ENCODE results near the gene SLC13A2.

SLC13A2 gene

DNA sequence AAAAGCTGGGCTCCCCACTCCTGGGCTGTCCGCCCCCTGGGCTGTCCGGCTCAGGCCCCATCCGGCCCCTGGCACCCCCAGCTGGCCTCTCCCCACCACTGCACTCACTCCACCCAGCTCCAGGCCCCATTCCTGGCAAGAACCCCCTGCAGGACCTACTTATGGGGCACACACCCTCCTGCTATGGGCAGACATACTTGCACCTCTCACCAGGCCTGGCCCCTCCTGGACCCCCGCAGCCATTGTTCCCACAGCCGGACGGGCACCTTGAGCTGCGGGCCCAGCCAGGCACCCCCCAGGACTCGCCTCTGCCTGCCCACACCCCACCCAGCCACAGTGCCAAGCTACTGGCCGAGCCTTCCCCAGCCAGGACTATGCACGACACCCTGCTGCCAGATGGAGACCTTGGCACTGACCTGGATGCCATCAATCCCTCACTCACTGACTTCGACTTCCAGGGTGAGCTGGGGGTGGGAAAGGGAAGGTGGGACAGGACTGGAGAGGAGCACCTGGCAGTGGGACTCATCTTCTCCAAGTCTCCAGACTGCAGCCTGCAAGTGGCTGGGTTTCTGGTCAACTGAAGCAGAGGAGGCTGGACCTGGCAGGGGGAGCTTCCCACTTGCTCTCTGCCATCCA is 61.4 kb downstream of the SLC13A2 start:
- ATAC-seq: no peak
- no peak for DNase-seq

DNA sequence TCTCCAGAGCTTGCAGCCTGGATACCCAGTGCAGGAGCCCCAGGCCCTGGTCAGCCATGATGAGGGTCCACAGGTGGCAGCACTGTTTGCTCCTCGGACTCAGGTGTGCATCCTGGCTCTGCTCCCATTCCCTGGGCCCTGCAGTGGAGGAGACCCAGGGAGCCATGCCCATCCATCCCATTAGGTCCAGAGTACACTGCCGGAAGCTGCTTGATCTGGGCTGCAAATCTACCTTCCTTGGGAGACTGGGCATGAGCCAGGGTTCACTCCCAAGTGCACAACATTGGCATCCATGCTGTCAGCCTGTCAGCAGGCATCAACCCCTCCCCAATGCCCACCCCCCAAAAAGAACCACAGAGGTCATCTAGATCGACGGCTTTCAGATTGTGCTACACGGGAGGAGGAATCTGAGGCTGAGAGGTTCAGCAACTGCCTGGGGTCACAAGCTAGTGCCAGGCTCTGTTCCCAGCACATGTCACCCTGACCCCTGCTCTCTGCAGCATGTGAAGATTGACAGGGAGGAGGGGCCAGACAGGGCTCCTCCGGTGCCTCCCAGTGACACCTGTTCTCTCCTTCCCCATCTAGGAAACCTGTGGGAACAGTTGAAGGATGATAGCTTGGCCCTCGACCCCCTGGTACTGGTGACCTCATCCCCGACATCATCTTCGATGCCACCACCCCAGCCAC is 63.2 kb downstream of the SLC13A2 start:
- DNase-seq: no peak
- no peak for ATAC-seq

DNA sequence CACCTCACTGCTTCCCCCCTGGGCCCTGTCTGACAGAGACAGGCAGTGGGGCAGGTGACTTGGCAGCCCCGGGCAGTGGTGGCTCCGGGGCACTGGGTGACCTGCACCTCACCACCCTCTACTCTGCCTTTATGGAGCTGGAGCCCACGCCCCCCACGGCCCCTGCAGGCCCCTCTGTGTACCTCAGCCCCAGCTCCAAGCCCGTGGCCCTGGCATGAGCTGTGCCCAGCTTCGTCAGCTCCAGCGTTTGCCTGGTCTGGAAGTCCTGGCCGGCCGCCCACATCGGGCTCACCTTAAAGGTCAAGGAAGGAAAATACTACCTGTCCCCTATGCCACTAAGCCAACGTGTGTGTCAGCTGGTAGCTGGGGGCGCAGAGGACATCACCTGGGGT is 63.8 kb downstream of the SLC13A2 start:
- no peak for ATAC-seq
- no peak for DNase-seq

DNA sequence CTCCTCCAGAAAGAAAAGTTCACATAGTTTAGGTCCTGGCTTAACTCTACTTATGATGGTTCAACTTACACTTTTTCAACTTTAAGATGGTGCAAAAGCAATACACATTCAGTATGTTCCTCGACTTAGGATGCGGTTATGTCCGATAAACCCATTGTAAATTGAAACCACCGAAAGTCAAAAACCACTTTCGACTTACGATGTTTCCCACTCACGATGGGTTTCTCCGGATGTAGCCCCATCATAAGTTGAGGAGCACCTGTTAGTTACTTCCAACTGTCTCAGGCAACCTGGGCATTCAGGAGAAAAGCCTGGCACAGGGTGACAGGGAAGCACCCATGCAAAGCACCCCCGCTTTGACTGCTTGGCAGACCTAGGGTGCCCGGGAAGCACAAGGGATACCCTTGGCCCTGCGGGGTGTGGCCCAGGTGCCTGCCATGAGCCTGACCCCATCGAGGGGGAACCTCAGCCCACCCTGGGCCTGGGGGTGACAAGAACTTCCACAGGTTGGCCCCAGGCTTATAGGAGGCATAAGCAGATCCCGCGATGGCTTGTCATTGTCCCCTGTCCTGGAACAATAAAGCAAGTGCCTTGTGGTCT is 65.0 kb downstream of the SLC13A2 start:
- no peak for ATAC-seq
- no peak for DNase-seq

DNA sequence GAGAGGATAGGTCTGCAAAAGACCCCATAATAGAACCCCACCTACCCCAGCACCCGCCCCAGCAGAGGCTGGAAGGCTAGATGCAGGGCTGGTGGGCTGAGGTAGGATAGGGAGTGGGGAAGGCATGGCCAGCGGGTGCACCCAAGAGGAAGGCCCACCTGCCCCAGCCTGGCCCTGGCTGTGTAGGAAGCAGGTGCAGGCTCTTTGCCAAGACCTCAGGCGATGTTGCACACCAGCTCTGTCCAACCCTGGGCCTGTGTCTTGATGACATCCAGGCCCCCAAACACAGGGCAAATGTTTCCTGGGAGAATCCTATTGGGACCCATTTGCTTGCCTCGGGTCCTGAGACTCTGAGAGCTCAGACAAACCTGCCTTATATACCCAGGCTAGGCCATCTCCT is 66.8 kb downstream of the SLC13A2 start:
- ATAC-seq (no peak), DNase-seq (no peak)

DNA sequence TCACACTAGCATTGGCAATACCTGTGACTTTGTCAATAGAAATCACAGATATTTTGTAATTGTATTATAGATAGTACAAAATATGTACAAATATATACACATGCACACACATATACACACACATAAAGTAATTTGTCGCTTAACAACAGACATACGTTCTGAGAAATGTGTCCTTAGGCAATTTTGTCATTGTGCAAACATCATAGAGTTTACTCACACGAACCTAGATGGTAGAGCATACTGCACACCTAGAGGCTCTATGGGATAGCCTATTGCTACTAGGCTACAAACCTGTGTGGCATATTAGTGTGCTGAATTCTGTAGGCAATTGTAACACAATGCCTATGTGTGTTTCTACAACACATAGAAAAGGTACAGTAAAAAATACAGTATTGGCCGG is 68.0 kb downstream of the SLC13A2 start:
- DNase-seq (no peak), ATAC-seq (no peak)

DNA sequence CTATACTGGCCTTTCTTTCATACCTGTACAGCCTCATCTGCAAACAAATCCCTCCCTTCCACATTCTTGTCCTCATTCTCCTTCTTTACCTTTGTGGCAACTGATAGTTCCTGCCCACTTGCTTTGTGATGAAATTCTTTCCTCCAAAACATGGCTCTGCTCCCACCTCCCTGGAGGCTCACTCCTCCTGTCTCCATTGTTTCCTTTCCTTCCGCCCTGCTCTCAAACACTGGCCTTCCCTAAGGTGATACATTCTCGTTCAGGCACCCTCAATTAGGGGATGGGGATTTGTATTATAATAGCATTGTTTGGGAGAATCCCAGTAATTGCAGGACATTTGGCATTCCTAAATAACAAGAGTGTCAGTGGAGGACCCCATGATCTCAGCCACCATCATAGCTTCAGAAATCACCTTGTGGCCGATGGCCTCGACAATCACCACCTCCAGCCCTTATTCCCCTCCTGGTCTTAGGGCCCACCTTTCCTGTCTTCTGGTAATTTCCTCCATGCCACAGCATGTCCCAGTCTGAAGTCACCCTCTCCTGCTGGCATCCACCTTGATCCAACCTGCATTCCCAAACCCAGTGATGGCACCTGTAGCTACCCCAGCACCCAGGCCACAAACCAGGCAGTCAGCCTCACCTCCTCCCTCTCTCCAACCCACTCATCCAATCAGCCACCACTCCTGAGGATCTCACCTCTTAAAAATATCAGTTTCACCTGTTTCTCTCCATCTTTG is 71.1 kb downstream of the SLC13A2 start:
- ATAC-seq (no peak), DNase-seq (no peak)

DNA sequence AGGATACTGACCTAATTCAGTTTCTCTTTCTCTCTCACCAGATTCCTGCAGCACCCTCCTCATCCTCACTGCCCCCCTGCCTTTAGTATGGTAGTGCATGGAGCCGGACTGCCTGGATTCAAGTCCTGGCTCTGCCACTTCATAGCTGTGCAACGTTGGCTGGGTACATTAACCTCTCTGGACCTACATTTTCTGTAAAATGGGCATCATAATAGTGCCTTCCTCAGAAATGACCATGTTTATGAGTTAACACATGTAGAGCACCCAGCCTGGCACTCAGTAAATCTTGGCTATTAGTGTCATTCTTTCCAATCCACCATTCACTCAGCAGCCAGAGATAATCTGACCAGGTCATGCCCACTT is 71.7 kb downstream of the SLC13A2 start:
- ATAC-seq (no peak), DNase-seq (no peak)

DNA sequence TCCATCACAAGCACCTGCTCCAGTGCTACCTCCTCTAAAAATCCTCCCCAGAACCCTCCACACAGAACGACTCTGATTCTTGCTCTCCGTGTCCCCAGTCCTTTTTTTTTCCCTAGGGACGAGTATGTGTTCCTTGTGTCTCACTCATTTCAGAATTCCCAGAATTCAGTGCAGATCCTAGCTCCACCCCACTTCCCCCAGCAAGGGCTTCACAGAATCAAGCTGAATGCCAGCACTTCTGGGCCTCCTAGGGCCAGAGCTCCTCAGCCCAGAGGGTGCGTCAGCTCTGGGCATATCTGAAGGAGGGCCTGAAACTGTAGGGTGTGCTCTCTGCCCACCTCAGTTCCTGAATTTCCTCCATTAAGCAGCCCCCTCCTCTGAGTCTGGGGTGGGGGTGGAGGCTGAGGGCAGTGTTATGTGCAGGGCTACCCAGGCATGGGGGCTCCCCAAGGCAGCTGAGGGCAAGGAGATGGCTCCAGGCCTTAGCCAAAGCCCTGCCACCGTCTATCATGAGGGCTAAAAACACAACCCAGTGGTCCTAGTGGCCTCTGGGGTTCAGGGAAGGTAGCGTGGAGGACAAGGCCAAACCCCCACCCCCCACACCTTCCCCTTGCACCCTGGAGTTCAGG is 72.5 kb downstream of the SLC13A2 start:
- DNase-seq (no peak), ATAC-seq (no peak)

DNA sequence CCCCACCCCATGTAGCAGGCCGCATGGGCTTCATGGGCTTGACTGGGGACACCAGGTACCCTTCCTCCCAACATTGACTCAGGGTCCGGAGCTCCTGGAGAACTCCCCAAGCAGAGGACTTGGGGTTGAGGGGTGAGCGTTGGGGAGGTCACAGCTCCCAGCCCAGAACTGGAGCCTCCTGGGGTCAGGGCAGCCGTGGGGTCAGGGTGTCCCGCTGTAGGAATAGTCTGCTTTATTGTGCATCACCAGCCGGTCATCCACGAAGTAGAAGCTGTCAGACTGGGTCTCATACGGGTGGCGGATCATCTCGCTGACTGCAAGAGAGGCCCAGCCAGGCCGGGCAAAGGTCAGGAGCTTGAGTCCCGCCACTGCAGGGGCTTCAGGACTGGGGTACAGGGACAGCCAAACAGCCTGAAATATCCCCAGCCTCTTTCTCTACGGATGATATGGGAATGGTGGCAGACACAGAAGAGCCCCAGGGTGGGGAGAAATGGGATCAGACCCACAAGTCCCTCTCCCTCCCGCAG is 73.7 kb downstream of the SLC13A2 start:
- ATAC-seq (no peak), DNase-seq (no peak)
